Mesenchymal stem cell (in vitro differentiated cells and primary cell): ENCODE data around the gene CCDC30.
"Not testable (repeated sequence)": the region's sequence is repeated elsewhere in the genome, so short reads cannot be mapped to it uniquely, and the experiment has no call there.

Experiments
- DNase-seq: peaks from one replicate; pipeline ENCODE4 v3.0.0-alpha.2; 2013
- H2AFZ ChIP-seq: one replicate; pipeline ENCODE4 v1.6.1; 2013; ENCODE audit warnings: low read depth, mild to moderate bottlenecking, control low read depth, inconsistent platforms, low read length, moderate library complexity
- H2AK5ac ChIP-seq: 2 replicates; pipeline ENCODE4 v1.6.1; 2013; ENCODE audit warnings: low read length, moderate library complexity, mild to moderate bottlenecking, inconsistent platforms; ENCODE audit not compliant: severe bottlenecking
- H2BK120ac ChIP-seq: one replicate; pipeline ENCODE4 v1.6.1; 2013; ENCODE audit warnings: low read depth, mild to moderate bottlenecking, inconsistent platforms, low read length, moderate library complexity
- H2BK12ac ChIP-seq, 2 experiments: one replicate each; pipeline ENCODE4 v1.6.1; 2013; ENCODE audit warnings: inconsistent platforms in 2 of 2, low read length in 2 of 2, mild to moderate bottlenecking in 2 of 2, moderate library complexity in 2 of 2, control low read depth in 1 of 2
- H2BK15ac ChIP-seq: one replicate; pipeline ENCODE4 v1.6.1; 2013; ENCODE audit warnings: mild to moderate bottlenecking, low read depth, inconsistent platforms; ENCODE audit not compliant: poor library complexity, severe bottlenecking
- H2BK5ac ChIP-seq: 2 replicates; pipeline ENCODE4 v1.6.1; 2013; ENCODE audit warnings: low read depth, mild to moderate bottlenecking, low read length, control low read depth, inconsistent platforms; ENCODE audit not compliant: poor library complexity, severe bottlenecking
- H3K14ac ChIP-seq, 2 experiments: one replicate each; pipeline ENCODE4 v1.6.1; 2013; ENCODE audit warnings: inconsistent platforms in 2 of 2, low read length in 2 of 2, control low read depth in 1 of 2, mild to moderate bottlenecking in 1 of 2, moderate library complexity in 1 of 2
- H3K18ac ChIP-seq, 2 experiments: one replicate each; pipeline ENCODE4 v1.6.1; 2013; ENCODE audit warnings: inconsistent platforms in 2 of 2, low read length in 2 of 2, control low read depth in 1 of 2, low read depth in 1 of 2, mild to moderate bottlenecking in 1 of 2
- H3K23ac ChIP-seq, 2 experiments: one replicate each; pipeline ENCODE4 v1.6.1; 2013; ENCODE audit warnings: inconsistent platforms in 2 of 2, low read length in 2 of 2, mild to moderate bottlenecking in 2 of 2, moderate library complexity in 2 of 2, control low read depth in 1 of 2
- H3K27ac ChIP-seq: 2 replicates; pipeline ENCODE4 v1.5.1; 2013; ENCODE audit warnings: mild to moderate bottlenecking, moderate library complexity, low read length, control low read depth, inconsistent platforms; ENCODE audit not compliant: poor library complexity, severe bottlenecking
- H3K27me3 ChIP-seq, 2 experiments: 2 replicates each; pipeline versions ENCODE4 v1.6.1 to v1.7.0; 2013; ENCODE audit warnings: low read length in 2 of 2, mild to moderate bottlenecking in 2 of 2, moderate library complexity in 2 of 2, control low read depth in 1 of 2, inconsistent platforms in 1 of 2; ENCODE audit not compliant: control insufficient read depth in 1 of 2, insufficient read depth in 1 of 2
- H3K36me3 ChIP-seq, 2 experiments: 2 replicates each; pipeline versions ENCODE4 v1.6.1 to v1.7.0; 2013; ENCODE audit warnings: low read length in 2 of 2, control low read depth in 1 of 2, inconsistent platforms in 1 of 2, low read depth in 1 of 2, mild to moderate bottlenecking in 1 of 2; ENCODE audit not compliant: insufficient read depth in 2 of 2, control insufficient read depth in 1 of 2
- H3K4ac ChIP-seq, 2 experiments: one replicate each; pipeline ENCODE4 v1.6.1; 2013; ENCODE audit warnings: inconsistent platforms in 2 of 2, low read length in 2 of 2, mild to moderate bottlenecking in 2 of 2, moderate library complexity in 2 of 2, control low read depth in 1 of 2, low read depth in 1 of 2
- H3K4me1 ChIP-seq: 2 replicates; pipeline ENCODE4 v1.6.1; 2013; ENCODE audit warnings: low read depth, low read length, control low read depth; ENCODE audit not compliant: control insufficient read depth, insufficient read depth
- H3K4me2 ChIP-seq: 2 replicates; pipeline ENCODE4 v1.6.1; 2013; ENCODE audit warnings: low read length, mild to moderate bottlenecking, inconsistent platforms; ENCODE audit not compliant: poor library complexity, severe bottlenecking
- H3K4me3 ChIP-seq, 2 experiments: 2 replicates each; pipeline versions ENCODE4 v1.5.1 to v1.7.0; 2013; ENCODE audit warnings: low read length in 2 of 2, mild to moderate bottlenecking in 2 of 2, control low read depth in 1 of 2, low read depth in 1 of 2; ENCODE audit not compliant: insufficient read depth in 1 of 2
- H3K79me1 ChIP-seq: replicated peaks from 2 replicates; pipeline ENCODE4 v1.6.1; 2013; ENCODE audit warnings: mild to moderate bottlenecking, control low read depth, low read length, inconsistent platforms; ENCODE audit not compliant: poor library complexity, severe bottlenecking
- H3K9ac ChIP-seq: 2 replicates; pipeline ENCODE4 v1.7.0; 2013; ENCODE audit warnings: mild to moderate bottlenecking, low read length, moderate library complexity
- H3K9me3 ChIP-seq: 2 replicates; pipeline ENCODE4 v1.7.0; 2013; ENCODE audit warnings: mild to moderate bottlenecking, low read length; ENCODE audit not compliant: control insufficient read depth
- H4K8ac ChIP-seq: one replicate; pipeline ENCODE4 v1.6.1; 2013; ENCODE audit warnings: inconsistent platforms, mild to moderate bottlenecking, low read length, moderate library complexity
- H4K91ac ChIP-seq: one replicate; pipeline ENCODE4 v1.6.1; 2013; ENCODE audit warnings: mild to moderate bottlenecking, low read length, inconsistent platforms
- WGBS: methylation state at CpG from one replicate; pipeline ENCODE4 v1.1.7; 2013; ENCODE audit warnings: mixed read lengths; 5-methylcytosine and 5-hydroxymethylcytosine counted together

Gene CCDC30

GRCh38 chr1:42613803-42614131 lies 150.7 kb downstream of the CCDC30 start:
- DNase-seq: no peak
- Histone ChIP-seq H3K27ac (no peak overlapping the region), H3K9ac (no peak overlapping the region), H3K4me1 (no peaks in the 10 kb centered on the region), H2BK120ac (no peak overlapping the region), H2AK5ac (no peak overlapping the region), H3K4me2 (no peak overlapping the region), H3K23ac (no peak overlapping the region), H3K9me3 (no peaks in the 10 kb centered on the region), H3K79me1 (no peaks in the 10 kb centered on the region), H3K4ac (no peak overlapping the region), H3K27me3 (peaks cover 0 to 2% of the 10 kb centered on the region in 2 experiments), H2BK12ac (no peak overlapping the region), H3K36me3 (no peaks in the 10 kb centered on the region), H2BK5ac (no peak overlapping the region), H2AFZ (no peak overlapping the region), H3K14ac (no peak overlapping the region), H2BK15ac (no peak overlapping the region), H3K18ac (no peak overlapping the region), H4K91ac (no peak overlapping the region), H3K4me3 (no peak overlapping the region), H4K8ac (no peak overlapping the region)
- 99% methylated on average over 3 of the region's 4 CpGs for WGBS

- Histone ChIP-seq H3K36me3 (no peaks in the 10 kb centered on the region), H3K79me1 (no peaks in the 10 kb centered on the region), H3K23ac (no peak overlapping the region), H3K18ac (no peak overlapping the region), H3K27me3 (peaks cover 0 to 5% of the 10 kb centered on the region in 2 experiments), H2AFZ (no peak overlapping the region), H3K27ac (no peak overlapping the region), H2BK5ac (no peak overlapping the region), H3K4me3 (no peak overlapping the region), H3K14ac (no peak overlapping the region), H2AK5ac (no peak overlapping the region), H3K9me3 (no peaks in the 10 kb centered on the region), H3K9ac (no peak overlapping the region), H3K4me1 (no peaks in the 10 kb centered on the region), H2BK12ac (no peak overlapping the region), H2BK15ac (no peak overlapping the region), H4K8ac (no peak overlapping the region), H3K4me2 (no peak overlapping the region), H4K91ac (no peak overlapping the region), H2BK120ac (no peak overlapping the region), H3K4ac (no peak overlapping the region)
- DNase-seq: no peak
- WGBS: 55% methylated on average over 2 of the region's 2 CpGs
These were observed 155.8 kb downstream of the CCDC30 start for GRCh38 chr1:42618866-42619265.

GRCh38 chr1:42620307-42620706 lies 157.2 kb downstream of the CCDC30 start:
- no peak overlapping the region for H2BK15ac ChIP-seq
- H2AFZ ChIP-seq: no peak overlapping the region
- no peak overlapping the region for H4K8ac ChIP-seq
- H2BK12ac ChIP-seq: no peak overlapping the region
- H3K4me3 ChIP-seq: no peak overlapping the region
- no peaks in the 10 kb centered on the region for H3K36me3 ChIP-seq
- H3K9me3 ChIP-seq: no peaks in the 10 kb centered on the region
- no peak overlapping the region for H4K91ac ChIP-seq
- H3K23ac ChIP-seq: no peak overlapping the region
- no peak overlapping the region for H2BK5ac ChIP-seq
- no peak overlapping the region for H3K14ac ChIP-seq
- WGBS: no CpG with 5 or more reads among the region's 2 CpGs
- no peak overlapping the region for H3K4ac ChIP-seq
- H2BK120ac ChIP-seq: no peak overlapping the region
- DNase-seq: no peak
- no peak overlapping the region for H3K27ac ChIP-seq
- H3K18ac ChIP-seq: no peak overlapping the region
- no peaks in the 10 kb centered on the region for H3K79me1 ChIP-seq
- H3K4me1 ChIP-seq: no peaks in the 10 kb centered on the region
- H3K27me3 ChIP-seq: peaks cover 0 to 5% of the 10 kb centered on the region in 2 experiments
- no peak overlapping the region for H2AK5ac ChIP-seq
- H3K4me2 ChIP-seq: no peak overlapping the region
- H3K9ac ChIP-seq: no peak overlapping the region

GRCh38 chr1:42621180-42621579 lies 158.1 kb downstream of the CCDC30 start:
- H3K79me1 ChIP-seq, H3K9me3 ChIP-seq, H3K4me2 ChIP-seq, H3K27me3 ChIP-seq, H3K36me3 ChIP-seq, H3K18ac ChIP-seq, H4K91ac ChIP-seq, H3K14ac ChIP-seq, H3K9ac ChIP-seq, H2AK5ac ChIP-seq, H2BK15ac ChIP-seq, H4K8ac ChIP-seq, H3K23ac ChIP-seq, H3K27ac ChIP-seq, H2BK120ac ChIP-seq, H2AFZ ChIP-seq, H3K4me1 ChIP-seq, H3K4ac ChIP-seq, DNase-seq, H2BK12ac ChIP-seq, H3K4me3 ChIP-seq, H2BK5ac ChIP-seq: not testable (repeated sequence)
- 96% methylated on average over 3 of the region's 4 CpGs for WGBS
